ENCODE measurements around the gene DAND5. TPM values are rescaled to one million over a fixed set of nuclear protein-coding genes. Genes with fewer than 3 reads are reported as not detected.

The DAND5 gene
- total and polyA plus RNA-seq, 2 of the 13 experiments (the other 11 are each of a cell fraction or from before 2014, with no cell fraction given) = 0.04 TPM; not detected in 1

DNA sequence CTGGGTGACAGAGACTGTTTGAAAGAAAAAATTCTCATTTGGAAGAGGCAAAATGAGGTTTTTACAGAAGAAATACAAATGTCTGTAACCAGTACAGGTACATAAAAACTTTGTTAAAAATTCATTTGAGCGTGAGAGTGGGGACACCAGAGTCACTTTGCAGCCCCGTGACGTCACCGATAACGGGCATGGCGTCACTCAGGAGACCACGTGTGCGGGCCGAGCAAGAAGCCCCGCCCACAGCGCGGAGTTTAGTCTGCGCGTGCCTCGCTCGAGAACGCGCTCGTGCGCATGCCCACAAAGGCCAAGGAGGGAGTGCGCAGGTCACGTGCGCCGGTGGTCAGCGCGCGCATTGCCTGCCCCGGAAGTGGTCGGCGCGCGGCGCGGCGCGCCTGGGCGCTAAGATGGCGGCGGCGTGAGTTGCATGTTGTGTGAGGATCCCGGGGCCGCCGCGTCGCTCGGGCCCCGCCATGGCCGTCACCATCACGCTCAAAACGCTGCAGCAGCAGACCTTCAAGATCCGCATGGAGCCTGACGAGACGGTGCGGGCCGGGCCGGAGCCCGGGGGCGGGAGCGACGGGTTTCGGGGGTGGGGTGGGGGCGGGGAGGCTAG, 23.8 kb upstream of the DAND5 start, which contains the start of gene RAD23A (continued):
- TF ChIP-seq, protein P1, sequence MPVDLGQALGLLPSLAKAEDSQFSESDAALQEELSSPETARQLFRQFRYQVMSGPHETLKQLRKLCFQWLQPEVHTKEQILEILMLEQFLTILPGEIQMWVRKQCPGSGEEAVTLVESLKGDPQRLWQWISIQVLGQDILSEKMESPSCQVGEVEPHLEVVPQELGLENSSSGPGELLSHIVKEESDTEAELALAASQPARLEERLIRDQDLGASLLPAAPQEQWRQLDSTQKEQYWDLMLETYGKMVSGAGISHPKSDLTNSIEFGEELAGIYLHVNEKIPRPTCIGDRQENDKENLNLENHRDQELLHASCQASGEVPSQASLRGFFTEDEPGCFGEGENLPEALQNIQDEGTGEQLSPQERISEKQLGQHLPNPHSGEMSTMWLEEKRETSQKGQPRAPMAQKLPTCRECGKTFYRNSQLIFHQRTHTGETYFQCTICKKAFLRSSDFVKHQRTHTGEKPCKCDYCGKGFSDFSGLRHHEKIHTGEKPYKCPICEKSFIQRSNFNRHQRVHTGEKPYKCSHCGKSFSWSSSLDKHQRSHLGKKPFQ (CRISPR knock-in tag; IDR thresholded peaks at IDR 0.05; ENCODE audit: insufficient replicate concordance) = no peak
- TF ChIP-seq ZNF546 (CRISPR knock-in tag; conservative IDR thresholded peaks at IDR 0.05) (0 out of 2 replicates have a peak, but pooled peaks have one; percentile 69), ZNF777 (CRISPR knock-in tag; IDR thresholded peaks at IDR 0.05) (peak; percentile 57), HNF4G (IDR thresholded peaks at IDR 0.05; ENCODE audit: borderline replicate concordance, low read depth, low read length) (0 out of 2 replicates have a peak, but pooled peaks have one; percentile 29), HNF4G (CRISPR knock-in tag; IDR thresholded peaks at IDR 0.05; ENCODE audit: borderline replicate concordance, low read depth) (peak; percentile 65), DPF2 (CRISPR knock-in tag; IDR thresholded peaks at IDR 0.05; ENCODE audit: borderline replicate concordance, low read depth) (no peak), TBX3 (IDR thresholded peaks at IDR 0.05; ENCODE audit: borderline replicate concordance) (no peak), ZNF136 (CRISPR knock-in tag; IDR thresholded peaks at IDR 0.05; ENCODE audit: low read depth) (no peak), CHD4 (IDR thresholded peaks at IDR 0.05; ENCODE audit: borderline replicate concordance, low read length) (peak; percentile 82; the same call in 1 of the 2 replicates), ISX (CRISPR knock-in tag; conservative IDR thresholded peaks at IDR 0.05) (no peak), ZFY (CRISPR knock-in tag; IDR thresholded peaks at IDR 0.05) (peak; percentile 79), MBD4 (IDR thresholded peaks at IDR 0.05; ENCODE audit: borderline replicate concordance, low read length) (no peak), MAF1 (CRISPR knock-in tag; IDR thresholded peaks at IDR 0.05; ENCODE audit: borderline replicate concordance) (peak; percentile 89; the same call in 1 of the 2 replicates), ZSCAN12 (CRISPR knock-in tag; IDR thresholded peaks at IDR 0.05) (peak; percentile 85; the same call in 1 of the 2 replicates), ZFP36L1 (CRISPR knock-in tag; IDR thresholded peaks at IDR 0.05) (no peak; the same call in 1 of the 2 replicates), POLR2AphosphoS2 (IDR thresholded peaks at IDR 0.05; ENCODE audit: low read depth, low read length) (peak; percentile 92), NCOA1 (CRISPR knock-in tag; IDR thresholded peaks at IDR 0.05) (0 out of 2 replicates have a peak, but pooled peaks have one; percentile 29), ZNF570 (CRISPR knock-in tag; IDR thresholded peaks at IDR 0.05; ENCODE audit: borderline replicate concordance) (no peak), ZNF788 (CRISPR knock-in tag; IDR thresholded peaks at IDR 0.05; ENCODE audit: borderline replicate concordance) (peak; percentile 92; the same call in 1 of the 2 replicates), ZNF670 (CRISPR knock-in tag; IDR thresholded peaks at IDR 0.05; ENCODE audit: borderline replicate concordance) (peak; percentile 97), RBM22 (optimal IDR thresholded peaks at IDR 0.05; ENCODE audit: low read length) (peak; percentile 92)
- TF ChIP-seq, protein P2, sequence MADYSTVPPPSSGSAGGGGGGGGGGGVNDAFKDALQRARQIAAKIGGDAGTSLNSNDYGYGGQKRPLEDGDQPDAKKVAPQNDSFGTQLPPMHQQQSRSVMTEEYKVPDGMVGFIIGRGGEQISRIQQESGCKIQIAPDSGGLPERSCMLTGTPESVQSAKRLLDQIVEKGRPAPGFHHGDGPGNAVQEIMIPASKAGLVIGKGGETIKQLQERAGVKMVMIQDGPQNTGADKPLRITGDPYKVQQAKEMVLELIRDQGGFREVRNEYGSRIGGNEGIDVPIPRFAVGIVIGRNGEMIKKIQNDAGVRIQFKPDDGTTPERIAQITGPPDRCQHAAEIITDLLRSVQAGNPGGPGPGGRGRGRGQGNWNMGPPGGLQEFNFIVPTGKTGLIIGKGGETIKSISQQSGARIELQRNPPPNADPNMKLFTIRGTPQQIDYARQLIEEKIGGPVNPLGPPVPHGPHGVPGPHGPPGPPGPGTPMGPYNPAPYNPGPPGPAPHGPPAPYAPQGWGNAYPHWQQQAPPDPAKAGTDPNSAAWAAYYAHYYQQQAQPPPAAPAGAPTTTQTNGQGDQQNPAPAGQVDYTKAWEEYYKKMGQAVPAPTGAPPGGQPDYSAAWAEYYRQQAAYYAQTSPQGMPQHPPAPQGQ (CRISPR knock-in tag; IDR thresholded peaks at IDR 0.05; ENCODE audit: borderline replicate concordance) = no peak
- TF ChIP-seq, protein P3, sequence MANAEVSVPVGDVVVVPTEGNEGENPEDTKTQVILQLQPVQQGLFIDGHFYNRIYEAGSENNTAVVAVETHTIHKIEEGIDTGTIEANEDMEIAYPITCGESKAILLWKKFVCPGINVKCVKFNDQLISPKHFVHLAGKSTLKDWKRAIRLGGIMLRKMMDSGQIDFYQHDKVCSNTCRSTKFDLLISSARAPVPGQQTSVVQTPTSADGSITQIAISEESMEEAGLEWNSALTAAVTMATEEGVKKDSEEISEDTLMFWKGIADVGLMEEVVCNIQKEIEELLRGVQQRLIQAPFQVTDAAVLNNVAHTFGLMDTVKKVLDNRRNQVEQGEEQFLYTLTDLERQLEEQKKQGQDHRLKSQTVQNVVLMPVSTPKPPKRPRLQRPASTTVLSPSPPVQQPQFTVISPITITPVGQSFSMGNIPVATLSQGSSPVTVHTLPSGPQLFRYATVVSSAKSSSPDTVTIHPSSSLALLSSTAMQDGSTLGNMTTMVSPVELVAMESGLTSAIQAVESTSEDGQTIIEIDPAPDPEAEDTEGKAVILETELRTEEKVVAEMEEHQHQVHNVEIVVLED (CRISPR knock-in tag; IDR thresholded peaks at IDR 0.05; ENCODE audit: borderline replicate concordance) = peak; percentile 96
- TF ChIP-seq, protein P4, sequence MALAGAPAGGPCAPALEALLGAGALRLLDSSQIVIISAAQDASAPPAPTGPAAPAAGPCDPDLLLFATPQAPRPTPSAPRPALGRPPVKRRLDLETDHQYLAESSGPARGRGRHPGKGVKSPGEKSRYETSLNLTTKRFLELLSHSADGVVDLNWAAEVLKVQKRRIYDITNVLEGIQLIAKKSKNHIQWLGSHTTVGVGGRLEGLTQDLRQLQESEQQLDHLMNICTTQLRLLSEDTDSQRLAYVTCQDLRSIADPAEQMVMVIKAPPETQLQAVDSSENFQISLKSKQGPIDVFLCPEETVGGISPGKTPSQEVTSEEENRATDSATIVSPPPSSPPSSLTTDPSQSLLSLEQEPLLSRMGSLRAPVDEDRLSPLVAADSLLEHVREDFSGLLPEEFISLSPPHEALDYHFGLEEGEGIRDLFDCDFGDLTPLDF (CRISPR knock-in tag; IDR thresholded peaks at IDR 0.05) = peak; percentile 99

Measured in HepG2 (cell line).